ENCODE measurements around the gene CHRNA10. TPM values are rescaled to one million over a fixed set of nuclear protein-coding genes. Genes with fewer than 3 reads are reported as not detected.
"Not testable (repeated sequence)": the region's sequence is repeated elsewhere in the genome, so short reads cannot be mapped to it uniquely, and the experiment has no call there.

CHRNA10 gene
- total RNA-seq, 1 donor from 2014 or later, result 3.0 TPM

DNA sequence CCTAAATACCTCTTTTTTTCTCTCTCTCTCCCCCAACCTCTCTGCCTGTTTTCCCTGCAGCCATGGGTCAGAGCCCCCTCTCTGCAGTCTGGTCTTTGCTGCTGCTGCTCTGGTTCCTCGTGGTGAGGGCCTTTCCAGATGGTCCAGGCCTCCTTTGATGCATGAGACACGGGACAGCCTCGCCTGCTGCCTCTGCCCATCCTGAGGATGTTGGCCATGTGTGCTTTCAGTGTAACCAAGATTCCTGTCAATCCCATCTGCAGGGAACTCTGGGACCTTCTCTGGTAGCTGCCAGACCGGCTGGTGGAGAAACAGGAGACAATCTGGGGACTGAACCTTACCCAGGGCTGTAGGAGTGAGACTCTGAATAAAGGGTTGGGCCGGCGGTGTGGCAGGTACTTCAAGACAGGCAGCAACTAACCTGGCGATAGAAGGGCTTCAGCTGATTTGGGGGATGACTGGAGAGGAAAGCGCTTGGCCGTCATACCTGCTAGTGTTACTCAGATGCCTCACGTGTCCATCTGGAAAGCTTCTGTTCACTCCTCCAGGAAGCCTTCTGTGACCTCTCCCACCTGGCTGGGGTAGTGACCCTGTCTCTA, 7.1 kb downstream of the CHRNA10 start:
- H3K4me3 Mint-ChIP-seq, result no peak overlapping the region
- no peak for TF ChIP-seq CTCF (conservative IDR thresholded peaks at IDR 0.05)
- H3K9me3 Mint-ChIP-seq, result peaks cover 3% of the 10 kb centered on the region
- H3K27ac Mint-ChIP-seq (ENCODE audit: unreplicated experiment), result no peak overlapping the region
- H3K4me1 Mint-ChIP-seq, result no peaks in the 10 kb centered on the region
- no peaks in the 10 kb centered on the region for H3K27me3 Mint-ChIP-seq (ENCODE audit: low read depth)
- H3K36me3 Mint-ChIP-seq (ENCODE audit: low read depth), result peaks cover 24% of the 10 kb centered on the region
- no peak for DNase-seq (ENCODE audit: low read depth, low spot score)

DNA sequence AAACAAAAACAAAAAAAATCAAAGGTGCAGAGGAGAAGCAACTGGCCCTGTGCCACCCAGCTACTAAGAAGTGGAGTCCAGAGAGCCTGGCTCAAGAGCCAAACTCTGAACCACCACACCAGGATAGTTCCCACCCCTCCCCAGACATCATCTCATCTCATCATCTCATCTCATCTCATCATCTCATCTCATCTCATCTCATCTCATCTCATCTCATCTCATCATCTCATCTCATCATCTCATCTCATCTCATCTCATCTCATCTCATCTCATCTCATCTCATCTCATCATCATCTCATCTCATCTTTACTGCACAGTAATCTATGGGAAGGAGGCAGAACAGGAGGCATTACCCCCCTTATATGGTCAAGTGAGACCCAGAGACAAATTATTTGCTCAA, 8.3 kb downstream of the CHRNA10 start:
- Mint-ChIP-seq H3K4me3 (no peak overlapping the region), H3K4me1 (no peaks in the 10 kb centered on the region), H3K9me3 (peaks cover 3% of the 10 kb centered on the region), H3K36me3 (ENCODE audit: low read depth) (peaks cover 24% of the 10 kb centered on the region), H3K27ac (ENCODE audit: unreplicated experiment) (no peak overlapping the region), H3K27me3 (ENCODE audit: low read depth) (peaks cover 5% of the 10 kb centered on the region)
- DNase-seq (ENCODE audit: low read depth, low spot score), result no peak
- TF ChIP-seq CTCF (conservative IDR thresholded peaks at IDR 0.05), result no peak

- Mint-ChIP-seq H3K9me3 (peaks cover 3% of the 10 kb centered on the region), H3K27me3 (ENCODE audit: low read depth) (peaks cover 5% of the 10 kb centered on the region), H3K27ac (ENCODE audit: unreplicated experiment) (no peak overlapping the region), H3K4me1 (no peaks in the 10 kb centered on the region), H3K36me3 (ENCODE audit: low read depth) (peaks cover 24% of the 10 kb centered on the region), H3K4me3 (no peak overlapping the region)
- no peak for DNase-seq (ENCODE audit: low read depth, low spot score)
- TF ChIP-seq CTCF (conservative IDR thresholded peaks at IDR 0.05), result no peak
These were observed 10.2 kb downstream of the CHRNA10 start for GRCh38 chr11:3660960-3661359.

- no peak overlapping the region for H3K27ac Mint-ChIP-seq (ENCODE audit: unreplicated experiment)
- H3K36me3 Mint-ChIP-seq (ENCODE audit: low read depth), result peaks cover 15% of the 10 kb centered on the region
- DNase-seq (ENCODE audit: low read depth, low spot score), result no peak
- peaks cover 7% of the 10 kb centered on the region for H3K27me3 Mint-ChIP-seq (ENCODE audit: low read depth)
- H3K9me3 Mint-ChIP-seq, result peaks cover 3% of the 10 kb centered on the region
- no peaks in the 10 kb centered on the region for H3K4me1 Mint-ChIP-seq
- no peak overlapping the region for H3K4me3 Mint-ChIP-seq
- TF ChIP-seq CTCF (conservative IDR thresholded peaks at IDR 0.05), result no peak
These were observed 11.3 kb downstream of the CHRNA10 start for GRCh38 chr11:3659595-3660515.

- H3K27ac Mint-ChIP-seq (ENCODE audit: unreplicated experiment), result no peak overlapping the region
- H3K4me1 Mint-ChIP-seq, result no peaks in the 10 kb centered on the region
- TF ChIP-seq CTCF (conservative IDR thresholded peaks at IDR 0.05), result no peak
- H3K9me3 Mint-ChIP-seq, result peaks cover 3% of the 10 kb centered on the region
- H3K27me3 Mint-ChIP-seq (ENCODE audit: low read depth), result peaks cover 7% of the 10 kb centered on the region
- H3K4me3 Mint-ChIP-seq, result no peak overlapping the region
- no peak for DNase-seq (ENCODE audit: low read depth, low spot score)
- peaks cover 4% of the 10 kb centered on the region for H3K36me3 Mint-ChIP-seq (ENCODE audit: low read depth)
These were observed 12.9 kb downstream of the CHRNA10 start for GRCh38 chr11:3658252-3658651.

DNA sequence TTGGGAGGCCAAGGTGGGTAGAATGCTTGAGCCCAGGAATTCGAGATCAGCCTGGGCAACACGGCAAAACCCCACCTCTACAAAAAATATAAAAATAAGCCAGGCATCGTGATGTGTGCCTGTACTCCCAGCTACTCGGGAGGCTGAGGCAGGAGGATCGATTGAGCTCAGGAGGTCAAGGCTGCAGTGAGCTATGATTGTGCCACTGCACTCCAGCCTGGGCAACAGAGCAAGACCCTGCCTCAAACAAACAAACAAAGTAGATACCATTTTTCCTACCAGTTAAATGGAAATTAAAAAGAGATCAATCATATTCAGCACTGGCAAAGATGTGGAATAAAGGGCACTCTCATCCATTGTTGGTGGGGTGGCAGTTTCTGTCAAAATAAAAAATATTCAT, 13.9 kb downstream of the CHRNA10 start:
- not testable (repeated sequence) for DNase-seq (ENCODE audit: low read depth, low spot score); H3K27ac Mint-ChIP-seq (ENCODE audit: unreplicated experiment); H3K9me3 Mint-ChIP-seq; H3K4me3 Mint-ChIP-seq; H3K27me3 Mint-ChIP-seq (ENCODE audit: low read depth); H3K36me3 Mint-ChIP-seq (ENCODE audit: low read depth); H3K4me1 Mint-ChIP-seq
